ENCODE data around the gene GNA12.

DNA sequence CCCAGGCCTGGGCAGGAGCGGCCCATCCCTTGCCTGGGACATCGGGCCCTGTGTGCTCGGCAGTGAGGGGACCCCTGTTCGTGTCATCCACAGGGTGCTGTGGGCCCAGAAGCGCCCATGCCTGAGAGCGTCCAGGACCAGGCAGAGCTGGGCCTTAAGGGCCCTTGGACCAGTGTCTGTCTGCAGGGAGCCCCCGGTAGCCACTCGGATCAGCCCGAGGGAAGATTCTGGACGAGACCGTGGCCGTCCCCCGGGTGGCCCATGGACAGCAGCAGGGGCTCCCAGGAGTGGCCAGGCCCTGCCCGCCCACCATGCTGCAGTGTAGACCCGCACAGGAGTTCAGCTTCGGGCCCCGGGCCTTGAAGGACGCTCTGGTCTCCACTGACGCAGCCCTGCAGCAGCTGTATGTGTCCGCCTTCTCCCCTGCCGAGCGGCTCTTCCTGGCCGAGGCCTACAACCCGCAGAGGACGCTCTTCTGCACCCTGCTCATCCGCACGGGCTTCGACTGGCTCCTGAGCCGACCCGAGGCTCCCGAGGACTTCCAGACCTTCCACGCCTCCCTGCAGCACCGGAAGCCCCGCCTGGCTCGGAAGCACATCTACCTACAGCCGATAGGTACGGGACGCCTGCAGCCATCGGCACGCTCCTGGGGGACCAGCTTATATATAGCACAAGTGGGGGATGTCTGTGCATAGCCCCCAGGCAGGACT, 143.8 kb downstream of the GNA12 start:
- TF ChIP-seq, protein P1, sequence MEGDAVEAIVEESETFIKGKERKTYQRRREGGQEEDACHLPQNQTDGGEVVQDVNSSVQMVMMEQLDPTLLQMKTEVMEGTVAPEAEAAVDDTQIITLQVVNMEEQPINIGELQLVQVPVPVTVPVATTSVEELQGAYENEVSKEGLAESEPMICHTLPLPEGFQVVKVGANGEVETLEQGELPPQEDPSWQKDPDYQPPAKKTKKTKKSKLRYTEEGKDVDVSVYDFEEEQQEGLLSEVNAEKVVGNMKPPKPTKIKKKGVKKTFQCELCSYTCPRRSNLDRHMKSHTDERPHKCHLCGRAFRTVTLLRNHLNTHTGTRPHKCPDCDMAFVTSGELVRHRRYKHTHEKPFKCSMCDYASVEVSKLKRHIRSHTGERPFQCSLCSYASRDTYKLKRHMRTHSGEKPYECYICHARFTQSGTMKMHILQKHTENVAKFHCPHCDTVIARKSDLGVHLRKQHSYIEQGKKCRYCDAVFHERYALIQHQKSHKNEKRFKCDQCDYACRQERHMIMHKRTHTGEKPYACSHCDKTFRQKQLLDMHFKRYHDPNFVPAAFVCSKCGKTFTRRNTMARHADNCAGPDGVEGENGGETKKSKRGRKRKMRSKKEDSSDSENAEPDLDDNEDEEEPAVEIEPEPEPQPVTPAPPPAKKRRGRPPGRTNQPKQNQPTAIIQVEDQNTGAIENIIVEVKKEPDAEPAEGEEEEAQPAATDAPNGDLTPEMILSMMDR (IDR thresholded peaks at IDR 0.05 in 8 of 11, conservative IDR thresholded peaks at IDR 0.05 in 3 of 11): no peak
- TF ChIP-seq POLR2A (IDR thresholded peaks at IDR 0.05) (no peak), POLR2AphosphoS5 (IDR thresholded peaks at IDR 0.05) (no peak)

Measured in spleen (tissue), 7 donors.